ENCODE measurements around the gene ABCA9. TPM values are rescaled to one million over a fixed set of nuclear protein-coding genes. Genes with fewer than 3 reads are reported as not detected.

The ABCA9 gene
- polyA plus RNA-seq, 2 of the 4 experiments (the other 2 are of a cell fraction) = 0.01 TPM; not detected in 1

DNA sequence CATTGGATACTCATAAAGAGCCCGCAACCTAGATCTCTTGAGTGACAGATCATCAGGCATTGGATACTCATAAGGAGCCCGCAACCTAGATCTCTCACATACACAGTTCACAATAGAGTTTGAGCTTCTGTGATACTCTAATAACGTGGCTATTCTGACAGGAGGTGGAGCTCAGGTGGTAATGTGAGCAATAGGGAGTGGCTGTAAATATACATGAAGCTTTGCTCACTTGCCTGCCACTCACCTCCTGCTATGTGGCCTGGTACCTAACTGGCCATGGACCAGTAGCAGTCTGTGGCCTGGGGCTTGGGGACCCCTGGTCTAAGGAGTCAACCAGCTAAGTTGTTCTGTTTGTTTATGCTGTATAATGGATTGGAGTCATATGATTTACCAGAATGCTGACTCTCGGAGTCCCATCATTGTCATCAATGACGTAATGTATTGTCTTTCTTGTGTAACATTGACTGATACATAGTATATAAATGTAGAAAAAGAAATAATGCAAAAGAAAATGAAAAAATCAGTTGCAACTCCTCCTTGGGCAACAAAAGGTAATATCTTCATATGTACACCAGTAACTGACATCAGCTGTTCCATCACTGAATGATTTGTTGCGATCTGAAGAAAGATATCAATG, 17.5 kb downstream of the ABCA9 start:
- DNase-seq (ENCODE audit: low read depth in 1 of 2, low spot score in 1 of 2) (no peak), FAIRE-seq (no peak), ATAC-seq (no peak)
- no peaks in the 10 kb centered on the region for H3K9me3 ChIP-seq
- TF ChIP-seq JUNB (IDR thresholded peaks at IDR 0.05) (no peak), SMC3 (IDR thresholded peaks at IDR 0.05) (no peak)
- WGBS (ENCODE audit: missing lambda C conversion rate) = 61% methylated on average over 6 of the region's 6 CpGs
- H3K27ac ChIP-seq = no peak overlapping the region
- POLR2A ChIA-PET = no interaction called here
- H3K4me1 ChIP-seq = no peaks in the 10 kb centered on the region; the same call in 2 of the 3 replicates
- CTCF ChIA-PET = interaction anchor here (1.7 kb wide), 1 partner anchor 10 kb away, joined by 5 read pairs; no protein-coding TSS in a partner anchor
- H3K4me2 ChIP-seq = no peak overlapping the region
- H3K4me3 ChIP-seq = no peak overlapping the region

DNA sequence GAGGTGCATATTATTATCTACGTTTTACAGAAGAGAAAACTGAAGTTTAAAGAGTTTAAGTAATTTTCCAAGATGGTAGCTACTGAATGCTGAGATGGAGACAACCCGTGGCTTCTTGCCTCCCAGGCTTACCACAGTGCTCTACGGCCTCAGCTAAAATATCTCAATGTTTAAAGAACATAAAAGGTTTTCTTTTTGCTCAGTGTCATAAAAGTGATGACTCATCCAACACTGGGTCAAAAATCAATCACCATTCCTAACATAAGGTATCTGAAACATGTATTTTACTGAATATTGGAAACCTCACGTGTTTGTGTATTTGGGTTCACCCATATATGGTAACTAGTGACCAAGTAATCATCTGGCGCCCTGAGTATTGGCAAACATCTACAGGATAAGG, 18.4 kb downstream of the ABCA9 start:
- no peaks in the 10 kb centered on the region; the same call in 2 of the 3 replicates for H3K4me1 ChIP-seq
- DNase-seq (ENCODE audit: low read depth in 1 of 2, low spot score in 1 of 2) (no peak), FAIRE-seq (no peak), ATAC-seq (no peak)
- 23% methylated on average over 5 of the region's 5 CpGs for WGBS (ENCODE audit: missing lambda C conversion rate)
- no peak overlapping the region for H3K4me2 ChIP-seq
- ChIA-PET CTCF (interaction anchor here (1.0 to 1.7 kb wide), 2 partner anchors 9 to 70 kb away, joined by 3 to 5 read pairs; no protein-coding TSS in a partner anchor), POLR2A (no interaction called here)
- H3K27ac ChIP-seq = no peak overlapping the region
- H3K9me3 ChIP-seq = no peaks in the 10 kb centered on the region; the same call in 2 of the 3 replicates
- TF ChIP-seq FOSL2 (IDR thresholded peaks at IDR 0.05) (no peak), FOSL2 (CRISPR knock-in tag; IDR thresholded peaks at IDR 0.05) (peak; percentile 74), SMC3 (IDR thresholded peaks at IDR 0.05) (no peak), MAFK (IDR thresholded peaks at IDR 0.05; ENCODE audit: partially characterized antibody) (peak; percentile 61), POLR2A (IDR thresholded peaks at IDR 0.05; ENCODE audit: low read length) (no peak), NFE2L2 (conservative IDR thresholded peaks at IDR 0.05; ENCODE audit: low read length) (peak; percentile 45), NR3C1 (IDR thresholded peaks at IDR 0.05) (no peak), KDM1A (IDR thresholded peaks at IDR 0.05; ENCODE audit: low read depth) (no peak), ZSCAN20 (CRISPR knock-in tag; IDR thresholded peaks at IDR 0.05) (no peak), RARB (CRISPR knock-in tag; IDR thresholded peaks at IDR 0.05) (no peak), RNF2 (IDR thresholded peaks at IDR 0.05; ENCODE audit: borderline replicate concordance, low read depth) (no peak), KDM5A (IDR thresholded peaks at IDR 0.05) (no peak), MAZ (IDR thresholded peaks at IDR 0.05; ENCODE audit: borderline replicate concordance, low read depth, low read length) (no peak), MYC (IDR thresholded peaks at IDR 0.05; ENCODE audit: borderline replicate concordance, low read length) (no peak), BHLHE40 (IDR thresholded peaks at IDR 0.05; ENCODE audit: low read depth, low read length) (no peak), ESRRA (IDR thresholded peaks at IDR 0.05; ENCODE audit: borderline replicate concordance, low read length) (no peak), RCOR1 (IDR thresholded peaks at IDR 0.05; ENCODE audit: low read depth, low read length) (no peak), HOXA7 (CRISPR knock-in tag; IDR thresholded peaks at IDR 0.05) (no peak)
- TF ChIP-seq, protein P1, sequence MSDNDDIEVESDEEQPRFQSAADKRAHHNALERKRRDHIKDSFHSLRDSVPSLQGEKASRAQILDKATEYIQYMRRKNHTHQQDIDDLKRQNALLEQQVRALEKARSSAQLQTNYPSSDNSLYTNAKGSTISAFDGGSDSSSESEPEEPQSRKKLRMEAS (IDR thresholded peaks at IDR 0.05) = no peak
- TF ChIP-seq, protein P2, sequence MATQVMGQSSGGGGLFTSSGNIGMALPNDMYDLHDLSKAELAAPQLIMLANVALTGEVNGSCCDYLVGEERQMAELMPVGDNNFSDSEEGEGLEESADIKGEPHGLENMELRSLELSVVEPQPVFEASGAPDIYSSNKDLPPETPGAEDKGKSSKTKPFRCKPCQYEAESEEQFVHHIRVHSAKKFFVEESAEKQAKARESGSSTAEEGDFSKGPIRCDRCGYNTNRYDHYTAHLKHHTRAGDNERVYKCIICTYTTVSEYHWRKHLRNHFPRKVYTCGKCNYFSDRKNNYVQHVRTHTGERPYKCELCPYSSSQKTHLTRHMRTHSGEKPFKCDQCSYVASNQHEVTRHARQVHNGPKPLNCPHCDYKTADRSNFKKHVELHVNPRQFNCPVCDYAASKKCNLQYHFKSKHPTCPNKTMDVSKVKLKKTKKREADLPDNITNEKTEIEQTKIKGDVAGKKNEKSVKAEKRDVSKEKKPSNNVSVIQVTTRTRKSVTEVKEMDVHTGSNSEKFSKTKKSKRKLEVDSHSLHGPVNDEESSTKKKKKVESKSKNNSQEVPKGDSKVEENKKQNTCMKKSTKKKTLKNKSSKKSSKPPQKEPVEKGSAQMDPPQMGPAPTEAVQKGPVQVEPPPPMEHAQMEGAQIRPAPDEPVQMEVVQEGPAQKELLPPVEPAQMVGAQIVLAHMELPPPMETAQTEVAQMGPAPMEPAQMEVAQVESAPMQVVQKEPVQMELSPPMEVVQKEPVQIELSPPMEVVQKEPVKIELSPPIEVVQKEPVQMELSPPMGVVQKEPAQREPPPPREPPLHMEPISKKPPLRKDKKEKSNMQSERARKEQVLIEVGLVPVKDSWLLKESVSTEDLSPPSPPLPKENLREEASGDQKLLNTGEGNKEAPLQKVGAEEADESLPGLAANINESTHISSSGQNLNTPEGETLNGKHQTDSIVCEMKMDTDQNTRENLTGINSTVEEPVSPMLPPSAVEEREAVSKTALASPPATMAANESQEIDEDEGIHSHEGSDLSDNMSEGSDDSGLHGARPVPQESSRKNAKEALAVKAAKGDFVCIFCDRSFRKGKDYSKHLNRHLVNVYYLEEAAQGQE (IDR thresholded peaks at IDR 0.05) = no peak
- TF ChIP-seq, protein P3, sequence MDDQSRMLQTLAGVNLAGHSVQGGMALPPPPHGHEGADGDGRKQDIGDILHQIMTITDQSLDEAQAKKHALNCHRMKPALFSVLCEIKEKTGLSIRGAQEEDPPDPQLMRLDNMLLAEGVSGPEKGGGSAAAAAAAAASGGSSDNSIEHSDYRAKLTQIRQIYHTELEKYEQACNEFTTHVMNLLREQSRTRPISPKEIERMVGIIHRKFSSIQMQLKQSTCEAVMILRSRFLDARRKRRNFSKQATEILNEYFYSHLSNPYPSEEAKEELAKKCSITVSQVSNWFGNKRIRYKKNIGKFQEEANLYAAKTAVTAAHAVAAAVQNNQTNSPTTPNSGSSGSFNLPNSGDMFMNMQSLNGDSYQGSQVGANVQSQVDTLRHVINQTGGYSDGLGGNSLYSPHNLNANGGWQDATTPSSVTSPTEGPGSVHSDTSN (IDR thresholded peaks at IDR 0.05) = no peak
- TF ChIP-seq, protein P4, sequence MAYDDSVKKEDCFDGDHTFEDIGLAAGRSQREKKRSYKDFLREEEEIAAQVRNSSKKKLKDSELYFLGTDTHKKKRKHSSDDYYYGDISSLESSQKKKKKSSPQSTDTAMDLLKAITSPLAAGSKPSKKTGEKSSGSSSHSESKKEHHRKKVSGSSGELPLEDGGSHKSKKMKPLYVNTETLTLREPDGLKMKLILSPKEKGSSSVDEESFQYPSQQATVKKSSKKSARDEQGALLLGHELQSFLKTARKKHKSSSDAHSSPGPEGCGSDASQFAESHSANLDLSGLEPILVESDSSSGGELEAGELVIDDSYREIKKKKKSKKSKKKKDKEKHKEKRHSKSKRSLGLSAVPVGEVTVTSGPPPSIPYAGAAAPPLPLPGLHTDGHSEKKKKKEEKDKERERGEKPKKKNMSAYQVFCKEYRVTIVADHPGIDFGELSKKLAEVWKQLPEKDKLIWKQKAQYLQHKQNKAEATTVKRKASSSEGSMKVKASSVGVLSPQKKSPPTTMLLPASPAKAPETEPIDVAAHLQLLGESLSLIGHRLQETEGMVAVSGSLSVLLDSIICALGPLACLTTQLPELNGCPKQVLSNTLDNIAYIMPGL (CRISPR knock-in tag; IDR thresholded peaks at IDR 0.05; ENCODE audit: borderline replicate concordance) = no peak
- TF ChIP-seq, protein P5, sequence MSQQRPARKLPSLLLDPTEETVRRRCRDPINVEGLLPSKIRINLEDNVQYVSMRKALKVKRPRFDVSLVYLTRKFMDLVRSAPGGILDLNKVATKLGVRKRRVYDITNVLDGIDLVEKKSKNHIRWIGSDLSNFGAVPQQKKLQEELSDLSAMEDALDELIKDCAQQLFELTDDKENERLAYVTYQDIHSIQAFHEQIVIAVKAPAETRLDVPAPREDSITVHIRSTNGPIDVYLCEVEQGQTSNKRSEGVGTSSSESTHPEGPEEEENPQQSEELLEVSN (IDR thresholded peaks at IDR 0.05; ENCODE audit: borderline replicate concordance, low read depth) = no peak
- TF ChIP-seq, protein P6, sequence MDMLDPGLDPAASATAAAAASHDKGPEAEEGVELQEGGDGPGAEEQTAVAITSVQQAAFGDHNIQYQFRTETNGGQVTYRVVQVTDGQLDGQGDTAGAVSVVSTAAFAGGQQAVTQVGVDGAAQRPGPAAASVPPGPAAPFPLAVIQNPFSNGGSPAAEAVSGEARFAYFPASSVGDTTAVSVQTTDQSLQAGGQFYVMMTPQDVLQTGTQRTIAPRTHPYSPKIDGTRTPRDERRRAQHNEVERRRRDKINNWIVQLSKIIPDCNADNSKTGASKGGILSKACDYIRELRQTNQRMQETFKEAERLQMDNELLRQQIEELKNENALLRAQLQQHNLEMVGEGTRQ (IDR thresholded peaks at IDR 0.05) = no peak
- TF ChIP-seq, protein P7, sequence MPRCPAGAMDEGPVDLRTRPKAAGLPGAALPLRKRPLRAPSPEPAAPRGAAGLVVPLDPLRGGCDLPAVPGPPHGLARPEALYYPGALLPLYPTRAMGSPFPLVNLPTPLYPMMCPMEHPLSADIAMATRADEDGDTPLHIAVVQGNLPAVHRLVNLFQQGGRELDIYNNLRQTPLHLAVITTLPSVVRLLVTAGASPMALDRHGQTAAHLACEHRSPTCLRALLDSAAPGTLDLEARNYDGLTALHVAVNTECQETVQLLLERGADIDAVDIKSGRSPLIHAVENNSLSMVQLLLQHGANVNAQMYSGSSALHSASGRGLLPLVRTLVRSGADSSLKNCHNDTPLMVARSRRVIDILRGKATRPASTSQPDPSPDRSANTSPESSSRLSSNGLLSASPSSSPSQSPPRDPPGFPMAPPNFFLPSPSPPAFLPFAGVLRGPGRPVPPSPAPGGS (IDR thresholded peaks at IDR 0.05) = no peak
- no peak overlapping the region for H3K4me3 ChIP-seq

Measured in A549 (cell line).